Fibroblast of lung (primary cell): ENCODE results near the gene SMARCA2. TPM values are rescaled to one million over a fixed set of nuclear protein-coding genes. Genes with fewer than 3 reads are reported as not detected.

Experiments
- DNase-seq, 2 donors: peaks; one replicate each; pipeline versions ENCODE4 v3.0.0 to v3.0.0-alpha.2; 2010; ENCODE audit warnings: low read depth in 2 of 2
- H2AFZ ChIP-seq: 2 replicates; pipeline ENCODE4 v1.5.1; 2012; ENCODE audit warnings: low read length, control low read depth, inconsistent platforms
- H3K27ac ChIP-seq: 2 replicates; pipeline ENCODE4 v1.5.1; 2011; ENCODE audit warnings: low read length, control low read depth; ENCODE audit not compliant: insufficient read depth
- H3K27me3 ChIP-seq: 2 replicates; pipeline ENCODE4 v1.5.1; 2011; ENCODE audit warnings: mild to moderate bottlenecking, low read length; ENCODE audit not compliant: control insufficient read depth, insufficient read depth
- H3K36me3 ChIP-seq: 2 replicates; pipeline ENCODE4 v1.5.1; 2011; ENCODE audit warnings: low read length; ENCODE audit not compliant: control insufficient read depth, insufficient read depth
- H3K4me1 ChIP-seq: 2 replicates; pipeline ENCODE4 v1.5.1; 2011; ENCODE audit warnings: low read length; ENCODE audit not compliant: control insufficient read depth, insufficient read depth; ENCODE audit errors: extremely low read depth
- H3K4me2 ChIP-seq: 2 replicates; pipeline ENCODE4 v1.5.1; 2011; ENCODE audit warnings: low read length, control low read depth; ENCODE audit not compliant: insufficient read depth; ENCODE audit errors: extremely low read depth
- H3K4me3 ChIP-seq, 4 experiments: fragments of 200-600 bp in 1 of 4; sonication (generic) in 1 of 4; replicated peaks in 1 of 4; 2 replicates each; pipeline ENCODE4 v1.5.1; 2011 to 2016; ENCODE audit warnings: low read length in 4 of 4, low read depth in 3 of 4, mild to moderate bottlenecking in 3 of 4, control low read depth in 2 of 4, inconsistent platforms in 1 of 4, mixed read lengths in 1 of 4; ENCODE audit not compliant: insufficient read depth in 1 of 4; ENCODE audit errors: control extremely low read depth in 1 of 4
- H3K79me2 ChIP-seq: 2 replicates; pipeline ENCODE4 v1.5.1; 2012; ENCODE audit warnings: mild to moderate bottlenecking, low read length, inconsistent platforms; ENCODE audit not compliant: control insufficient read depth, insufficient read depth
- H3K9ac ChIP-seq: 2 replicates; pipeline ENCODE4 v1.5.1; 2011; ENCODE audit warnings: mild to moderate bottlenecking, low read length, control low read depth; ENCODE audit not compliant: insufficient read depth
- H3K9me3 ChIP-seq: 2 replicates; pipeline ENCODE4 v1.5.1; 2012; ENCODE audit warnings: low read depth, low read length; ENCODE audit not compliant: control insufficient read depth, insufficient read depth
- H4K20me1 ChIP-seq: 2 replicates; pipeline ENCODE4 v1.5.1; 2011; ENCODE audit warnings: low read length; ENCODE audit not compliant: control insufficient read depth, insufficient read depth; ENCODE audit errors: extremely low read depth
- CTCF ChIP-seq, 2 donors: IDR thresholded peaks in 1 of 2; conservative IDR thresholded peaks in 1 of 2; 1 replicate in 1 of 2; 2 replicates in 1 of 2; pipeline ENCODE4 v1.5.1; 2011 to 2012; ENCODE audit warnings: low read length in 2 of 2, control low read depth in 1 of 2, inconsistent platforms in 1 of 2, low read depth in 1 of 2, mild to moderate bottlenecking in 1 of 2
- EZH2 ChIP-seq: IDR thresholded peaks from 2 replicates; pipeline ENCODE4 v1.5.1; 2012; ENCODE audit warnings: low read length, control low read depth, mild to moderate bottlenecking; ENCODE audit errors: missing control alignments
- polyA plus RNA-seq, 2 donors: library from polyadenylated mRNA; depleted of rRNA in 1 of 2; stranded (reverse) in 1 of 2; unstranded in 1 of 2; fragments of >200 nt; gene quantifications; 2 replicates each; pipeline ENCODE4 v1.2.1, GENCODE V29; 2011 to 2012; ENCODE audit warnings: missing spikeins in 1 of 2
- total RNA-seq: library from RNA; depleted of rRNA; stranded (reverse); fragments of >200 nt; gene quantifications from 2 replicates; pipeline ENCODE4 v1.2.1, GENCODE V29; 2014

Gene SMARCA2
- total and polyA plus RNA-seq, 2 donors (not counting 1 experiment from before 2014, with no cell fraction given) = 36.8 to 62.3 TPM

- no peaks in the 10 kb centered on the region for H3K79me2 ChIP-seq
- H3K27me3 ChIP-seq = no peaks in the 10 kb centered on the region
Measured at GRCh38 chr9:2161661-2162060, 146.5 kb downstream of the SMARCA2 start.

GRCh38 chr9:2163231-2163885, 148.2 kb downstream of the SMARCA2 start:
- Histone ChIP-seq H3K4me2 (no peak overlapping the region), H3K36me3 (no peaks in the 10 kb centered on the region), H3K9ac (no peak overlapping the region), H3K4me3 (no peak overlapping the region), H3K27ac (no peak overlapping the region), H3K79me2 (no peaks in the 10 kb centered on the region), H3K9me3 (no peaks in the 10 kb centered on the region), H3K27me3 (no peaks in the 10 kb centered on the region), H3K4me1 (no peaks in the 10 kb centered on the region), H4K20me1 (no peaks in the 10 kb centered on the region), H2AFZ (no peak overlapping the region)
- TF ChIP-seq CTCF (conservative IDR thresholded peaks at IDR 0.05 in 1 of 2, IDR thresholded peaks at IDR 0.05 in 1 of 2; ENCODE audit: low read depth in 1 of 2, low read length in 2 of 2) (no peak), EZH2 (no peak)
- no peak for DNase-seq

More at GRCh38 chr9:2161661-2162060, 146.5 kb downstream of the SMARCA2 start:
- H2AFZ ChIP-seq = no peak overlapping the region
- peaks cover 2% of the 10 kb centered on the region for H3K4me1 ChIP-seq
- H3K4me2 ChIP-seq = no peak overlapping the region
- no peaks in the 10 kb centered on the region for H3K9me3 ChIP-seq
- H3K36me3 ChIP-seq = no peaks in the 10 kb centered on the region
- no peak overlapping the region for H3K4me3 ChIP-seq
- no peaks in the 10 kb centered on the region for H4K20me1 ChIP-seq
- DNase-seq = no peak
- no peak overlapping the region for H3K9ac ChIP-seq
- H3K27ac ChIP-seq = no peak overlapping the region
- TF ChIP-seq CTCF (conservative IDR thresholded peaks at IDR 0.05 in 1 of 2, IDR thresholded peaks at IDR 0.05 in 1 of 2; ENCODE audit: low read depth in 1 of 2, low read length in 2 of 2) = no peak

GRCh38 chr9:2164268-2164667, 149.1 kb downstream of the SMARCA2 start:
- Histone ChIP-seq H3K9ac (no peak overlapping the region), H2AFZ (no peak overlapping the region), H3K9me3 (no peaks in the 10 kb centered on the region), H3K27ac (no peak overlapping the region), H3K4me2 (no peak overlapping the region), H3K4me3 (no peak overlapping the region), H3K36me3 (no peaks in the 10 kb centered on the region), H3K79me2 (no peaks in the 10 kb centered on the region), H3K4me1 (no peaks in the 10 kb centered on the region), H4K20me1 (no peaks in the 10 kb centered on the region), H3K27me3 (no peaks in the 10 kb centered on the region)
- DNase-seq = no peak
- TF ChIP-seq EZH2 (no peak), CTCF (conservative IDR thresholded peaks at IDR 0.05 in 1 of 2, IDR thresholded peaks at IDR 0.05 in 1 of 2; ENCODE audit: low read depth in 1 of 2, low read length in 2 of 2) (no peak)
